ENCODE results near the gene IPO4. TPM values are rescaled to one million over a fixed set of nuclear protein-coding genes. Genes with fewer than 3 reads are reported as not detected.

IPO4 gene
- total RNA-seq, 4 donors from 2014 or later = 12.1 to 60.0 (median 17.3) TPM

GRCh38 chr14:24179294-24179960 lies 9.2 kb downstream of the IPO4 start:
- TF ChIP-seq, protein P1, sequence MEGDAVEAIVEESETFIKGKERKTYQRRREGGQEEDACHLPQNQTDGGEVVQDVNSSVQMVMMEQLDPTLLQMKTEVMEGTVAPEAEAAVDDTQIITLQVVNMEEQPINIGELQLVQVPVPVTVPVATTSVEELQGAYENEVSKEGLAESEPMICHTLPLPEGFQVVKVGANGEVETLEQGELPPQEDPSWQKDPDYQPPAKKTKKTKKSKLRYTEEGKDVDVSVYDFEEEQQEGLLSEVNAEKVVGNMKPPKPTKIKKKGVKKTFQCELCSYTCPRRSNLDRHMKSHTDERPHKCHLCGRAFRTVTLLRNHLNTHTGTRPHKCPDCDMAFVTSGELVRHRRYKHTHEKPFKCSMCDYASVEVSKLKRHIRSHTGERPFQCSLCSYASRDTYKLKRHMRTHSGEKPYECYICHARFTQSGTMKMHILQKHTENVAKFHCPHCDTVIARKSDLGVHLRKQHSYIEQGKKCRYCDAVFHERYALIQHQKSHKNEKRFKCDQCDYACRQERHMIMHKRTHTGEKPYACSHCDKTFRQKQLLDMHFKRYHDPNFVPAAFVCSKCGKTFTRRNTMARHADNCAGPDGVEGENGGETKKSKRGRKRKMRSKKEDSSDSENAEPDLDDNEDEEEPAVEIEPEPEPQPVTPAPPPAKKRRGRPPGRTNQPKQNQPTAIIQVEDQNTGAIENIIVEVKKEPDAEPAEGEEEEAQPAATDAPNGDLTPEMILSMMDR (IDR thresholded peaks at IDR 0.05; ENCODE audit: low read depth) = no peak

DNA sequence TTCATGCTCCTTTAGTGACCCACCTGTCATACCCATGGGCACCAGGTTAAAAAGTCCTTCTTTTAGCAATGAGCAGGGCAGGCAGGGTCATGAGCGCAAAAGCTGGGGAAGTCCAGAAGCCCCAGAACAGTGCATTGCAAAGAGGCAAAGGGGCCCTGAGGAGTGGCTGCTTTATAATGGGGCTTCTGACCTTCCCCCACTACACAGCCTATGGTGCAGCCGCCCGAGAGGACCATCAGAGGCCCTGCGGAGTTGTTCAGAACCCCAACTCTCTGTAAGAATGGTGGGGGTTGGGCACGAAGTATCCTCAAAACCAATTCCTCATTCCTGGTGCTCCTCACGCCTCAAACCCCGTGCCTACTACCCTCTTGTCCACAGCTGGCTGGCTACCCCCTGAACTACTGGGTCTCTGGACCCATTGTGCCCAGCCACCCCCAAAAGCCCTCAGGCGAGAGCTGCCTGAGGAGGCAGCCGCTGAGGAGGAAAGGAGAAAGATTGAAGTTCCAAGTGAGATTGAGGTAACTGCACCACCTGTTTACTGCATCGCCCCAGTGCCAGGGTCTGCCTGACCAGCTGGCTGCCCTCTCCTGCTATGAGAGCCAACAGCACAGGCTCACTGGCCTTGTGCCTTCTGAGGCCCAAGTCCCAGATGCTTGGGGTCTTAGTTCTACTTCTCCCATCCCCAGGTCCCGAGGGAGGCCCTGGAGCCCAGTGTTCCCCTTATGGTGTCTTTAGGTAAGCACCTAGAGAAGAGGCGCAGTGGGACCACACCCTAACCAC lies 10.0 kb downstream of the IPO4 start:
- TF ChIP-seq, protein P1 (IDR thresholded peaks at IDR 0.05; ENCODE audit: low read depth) = no peak

- TF ChIP-seq, protein P1 (IDR thresholded peaks at IDR 0.05; ENCODE audit: low read depth) = no peak
These were observed 10.7 kb downstream of the IPO4 start for GRCh38 chr14:24177891-24178290.

- TF ChIP-seq, protein P1 (IDR thresholded peaks at IDR 0.05; ENCODE audit: low read depth) = no peak
These were observed 11.4 kb downstream of the IPO4 start for GRCh38 chr14:24177041-24177825.

DNA sequence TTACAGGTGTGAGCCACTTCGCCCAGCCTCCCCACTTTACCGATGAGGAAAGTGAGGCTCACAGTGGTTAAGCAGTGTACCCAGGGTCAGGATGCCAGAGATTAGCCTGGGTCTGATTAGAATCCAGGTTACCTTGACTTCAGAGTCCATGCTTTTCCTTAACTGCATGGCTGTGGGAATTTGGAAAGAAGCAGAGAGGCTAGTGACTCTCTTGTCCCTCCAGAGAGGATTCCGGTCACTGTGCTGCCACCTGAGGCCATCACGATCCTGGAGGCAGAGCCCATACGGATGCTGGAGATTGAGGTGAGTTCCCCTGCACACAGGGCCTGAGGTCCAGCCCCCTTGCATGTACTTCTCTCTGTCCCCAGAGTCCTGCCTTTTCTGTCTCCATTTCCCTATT lies 12.0 kb downstream of the IPO4 start:
- TF ChIP-seq, protein P1 (IDR thresholded peaks at IDR 0.05; ENCODE audit: low read depth) = no peak

DNA sequence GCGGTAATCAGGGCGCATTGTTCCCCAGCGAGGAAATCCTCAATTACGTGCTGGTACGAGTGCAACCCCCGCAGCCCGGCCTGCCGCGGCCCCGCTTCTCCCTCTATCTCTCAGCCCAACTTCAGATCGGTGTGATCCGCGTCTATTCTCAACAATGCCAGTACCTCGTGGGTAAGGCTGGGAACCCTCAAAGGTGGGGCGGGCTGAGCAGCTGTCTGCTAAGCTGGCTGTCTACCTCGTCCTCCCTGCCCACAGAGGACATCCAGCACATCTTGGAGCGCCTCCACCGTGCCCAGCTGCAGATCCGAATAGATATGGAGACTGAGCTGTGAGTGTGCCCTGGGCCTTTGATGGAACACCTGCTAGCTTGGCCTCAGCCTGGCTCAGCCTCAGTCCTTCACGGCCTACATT lies 15.7 kb downstream of the IPO4 start:
- TF ChIP-seq, protein P1 (IDR thresholded peaks at IDR 0.05; ENCODE audit: low read depth) = no peak

All from subcutaneous adipose tissue (tissue), 4 donors.